ENCODE results near the gene FOSL1. TPM values are rescaled to one million over a fixed set of nuclear protein-coding genes. Genes with fewer than 3 reads are reported as not detected.

Gene FOSL1
- total and polyA plus RNA-seq, 2 of the 13 experiments (the other 11 are each of a cell fraction or from before 2014, with no cell fraction given) = 4.0 to 4.1 TPM

DNA sequence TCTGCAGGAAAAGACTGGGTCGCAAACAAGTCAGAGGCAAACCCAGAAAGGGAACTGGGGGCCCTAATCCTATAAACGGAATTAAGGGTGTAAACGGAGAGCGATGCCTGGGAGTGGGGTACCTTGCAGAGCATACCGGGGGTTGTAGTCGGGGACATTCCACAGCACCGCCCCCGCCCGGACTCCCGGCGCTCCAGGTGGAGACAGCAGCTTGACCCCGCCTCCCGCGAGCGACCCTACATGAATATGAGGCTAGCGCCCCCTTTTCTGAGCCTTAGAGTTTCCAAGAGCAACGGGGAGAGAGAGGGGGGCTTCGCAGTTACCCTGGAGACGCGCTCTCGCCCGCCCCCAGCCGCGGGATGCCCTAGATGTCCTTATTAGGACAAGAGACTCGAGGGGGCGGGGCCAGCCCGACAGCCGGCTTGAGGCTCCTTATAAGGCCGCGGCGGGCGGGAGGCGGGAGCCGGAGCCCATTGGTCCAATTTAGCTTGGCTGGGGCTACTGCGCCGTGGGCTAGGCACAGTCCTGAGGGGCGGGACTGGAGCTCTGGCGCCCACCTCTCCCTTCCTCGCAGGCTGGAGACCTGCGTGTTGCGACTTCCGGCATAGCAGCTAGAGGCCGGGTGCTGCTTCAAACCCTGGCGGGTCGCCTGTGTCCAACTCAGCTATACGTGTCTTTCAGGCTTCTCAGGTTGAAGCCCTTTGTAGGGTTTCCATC lies 40.9 kb downstream of the FOSL1 start (continued):
- TF ChIP-seq, protein P1, sequence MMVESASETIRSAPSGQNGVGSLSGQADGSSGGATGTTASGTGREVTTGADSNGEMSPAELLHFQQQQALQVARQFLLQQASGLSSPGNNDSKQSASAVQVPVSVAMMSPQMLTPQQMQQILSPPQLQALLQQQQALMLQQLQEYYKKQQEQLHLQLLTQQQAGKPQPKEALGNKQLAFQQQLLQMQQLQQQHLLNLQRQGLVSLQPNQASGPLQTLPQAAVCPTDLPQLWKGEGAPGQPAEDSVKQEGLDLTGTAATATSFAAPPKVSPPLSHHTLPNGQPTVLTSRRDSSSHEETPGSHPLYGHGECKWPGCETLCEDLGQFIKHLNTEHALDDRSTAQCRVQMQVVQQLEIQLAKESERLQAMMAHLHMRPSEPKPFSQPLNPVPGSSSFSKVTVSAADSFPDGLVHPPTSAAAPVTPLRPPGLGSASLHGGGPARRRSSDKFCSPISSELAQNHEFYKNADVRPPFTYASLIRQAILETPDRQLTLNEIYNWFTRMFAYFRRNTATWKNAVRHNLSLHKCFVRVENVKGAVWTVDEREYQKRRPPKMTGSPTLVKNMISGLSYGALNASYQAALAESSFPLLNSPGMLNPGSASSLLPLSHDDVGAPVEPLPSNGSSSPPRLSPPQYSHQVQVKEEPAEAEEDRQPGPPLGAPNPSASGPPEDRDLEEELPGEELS (CRISPR knock-in tag; IDR thresholded peaks at IDR 0.05) = no peak
- TF ChIP-seq ZNF326 (CRISPR knock-in tag; IDR thresholded peaks at IDR 0.05; ENCODE audit: borderline replicate concordance) = no peak
- TF ChIP-seq, protein P2, sequence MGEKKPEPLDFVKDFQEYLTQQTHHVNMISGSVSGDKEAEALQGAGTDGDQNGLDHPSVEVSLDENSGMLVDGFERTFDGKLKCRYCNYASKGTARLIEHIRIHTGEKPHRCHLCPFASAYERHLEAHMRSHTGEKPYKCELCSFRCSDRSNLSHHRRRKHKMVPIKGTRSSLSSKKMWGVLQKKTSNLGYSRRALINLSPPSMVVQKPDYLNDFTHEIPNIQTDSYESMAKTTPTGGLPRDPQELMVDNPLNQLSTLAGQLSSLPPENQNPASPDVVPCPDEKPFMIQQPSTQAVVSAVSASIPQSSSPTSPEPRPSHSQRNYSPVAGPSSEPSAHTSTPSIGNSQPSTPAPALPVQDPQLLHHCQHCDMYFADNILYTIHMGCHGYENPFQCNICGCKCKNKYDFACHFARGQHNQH (CRISPR knock-in tag; IDR thresholded peaks at IDR 0.05) = 0 out of 2 replicates have a peak, but pooled peaks have one; percentile 32
- TF ChIP-seq, protein P3, sequence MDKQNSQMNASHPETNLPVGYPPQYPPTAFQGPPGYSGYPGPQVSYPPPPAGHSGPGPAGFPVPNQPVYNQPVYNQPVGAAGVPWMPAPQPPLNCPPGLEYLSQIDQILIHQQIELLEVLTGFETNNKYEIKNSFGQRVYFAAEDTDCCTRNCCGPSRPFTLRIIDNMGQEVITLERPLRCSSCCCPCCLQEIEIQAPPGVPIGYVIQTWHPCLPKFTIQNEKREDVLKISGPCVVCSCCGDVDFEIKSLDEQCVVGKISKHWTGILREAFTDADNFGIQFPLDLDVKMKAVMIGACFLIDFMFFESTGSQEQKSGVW (CRISPR knock-in tag; IDR thresholded peaks at IDR 0.05; ENCODE audit: borderline replicate concordance) = no peak
- TF ChIP-seq PRMT3 (CRISPR knock-in tag; IDR thresholded peaks at IDR 0.05; ENCODE audit: borderline replicate concordance, low read depth) = peak; percentile 41; the same call in 1 of the 2 replicates
- no peak for TF ChIP-seq ZFP36L1 (CRISPR knock-in tag; IDR thresholded peaks at IDR 0.05)
- TF ChIP-seq NR2C2 (CRISPR knock-in tag; IDR thresholded peaks at IDR 0.05; ENCODE audit: borderline replicate concordance) = no peak
- TF ChIP-seq, protein P4, sequence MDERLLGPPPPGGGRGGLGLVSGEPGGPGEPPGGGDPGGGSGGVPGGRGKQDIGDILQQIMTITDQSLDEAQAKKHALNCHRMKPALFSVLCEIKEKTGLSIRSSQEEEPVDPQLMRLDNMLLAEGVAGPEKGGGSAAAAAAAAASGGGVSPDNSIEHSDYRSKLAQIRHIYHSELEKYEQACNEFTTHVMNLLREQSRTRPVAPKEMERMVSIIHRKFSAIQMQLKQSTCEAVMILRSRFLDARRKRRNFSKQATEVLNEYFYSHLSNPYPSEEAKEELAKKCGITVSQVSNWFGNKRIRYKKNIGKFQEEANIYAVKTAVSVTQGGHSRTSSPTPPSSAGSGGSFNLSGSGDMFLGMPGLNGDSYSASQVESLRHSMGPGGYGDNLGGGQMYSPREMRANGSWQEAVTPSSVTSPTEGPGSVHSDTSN (CRISPR knock-in tag; IDR thresholded peaks at IDR 0.05) = no peak
- TF ChIP-seq RXRB (CRISPR knock-in tag; IDR thresholded peaks at IDR 0.05; ENCODE audit: borderline replicate concordance) = no peak
- no peak for TF ChIP-seq KLF15 (CRISPR knock-in tag; IDR thresholded peaks at IDR 0.05; ENCODE audit: borderline replicate concordance)
- no peak for TF ChIP-seq GABPA (IDR thresholded peaks at IDR 0.05; ENCODE audit: low read depth, low read length)
- peak; percentile 85 for TF ChIP-seq GABPA (CRISPR knock-in tag; IDR thresholded peaks at IDR 0.05; ENCODE audit: low read depth)
- TF ChIP-seq KLF6 (CRISPR knock-in tag; IDR thresholded peaks at IDR 0.05) = no peak
- no peak for TF ChIP-seq NFRKB (IDR thresholded peaks at IDR 0.05)
- TF ChIP-seq SRSF1 (optimal IDR thresholded peaks at IDR 0.05; ENCODE audit: low read depth, low read length) = no peak
- no peak for TF ChIP-seq WIZ (CRISPR knock-in tag; IDR thresholded peaks at IDR 0.05)
- TF ChIP-seq HES4 (CRISPR knock-in tag; IDR thresholded peaks at IDR 0.05; ENCODE audit: borderline replicate concordance) = no peak
- TF ChIP-seq CBFB (CRISPR knock-in tag; IDR thresholded peaks at IDR 0.05) = no peak
- TF ChIP-seq, protein P5, sequence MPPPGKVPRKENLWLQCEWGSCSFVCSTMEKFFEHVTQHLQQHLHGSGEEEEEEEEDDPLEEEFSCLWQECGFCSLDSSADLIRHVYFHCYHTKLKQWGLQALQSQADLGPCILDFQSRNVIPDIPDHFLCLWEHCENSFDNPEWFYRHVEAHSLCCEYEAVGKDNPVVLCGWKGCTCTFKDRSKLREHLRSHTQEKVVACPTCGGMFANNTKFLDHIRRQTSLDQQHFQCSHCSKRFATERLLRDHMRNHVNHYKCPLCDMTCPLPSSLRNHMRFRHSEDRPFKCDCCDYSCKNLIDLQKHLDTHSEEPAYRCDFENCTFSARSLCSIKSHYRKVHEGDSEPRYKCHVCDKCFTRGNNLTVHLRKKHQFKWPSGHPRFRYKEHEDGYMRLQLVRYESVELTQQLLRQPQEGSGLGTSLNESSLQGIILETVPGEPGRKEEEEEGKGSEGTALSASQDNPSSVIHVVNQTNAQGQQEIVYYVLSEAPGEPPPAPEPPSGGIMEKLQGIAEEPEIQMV (CRISPR knock-in tag; IDR thresholded peaks at IDR 0.05; ENCODE audit: low read depth) = 0 out of 2 replicates have a peak, but pooled peaks have one; percentile 18
- TF ChIP-seq, protein P6, sequence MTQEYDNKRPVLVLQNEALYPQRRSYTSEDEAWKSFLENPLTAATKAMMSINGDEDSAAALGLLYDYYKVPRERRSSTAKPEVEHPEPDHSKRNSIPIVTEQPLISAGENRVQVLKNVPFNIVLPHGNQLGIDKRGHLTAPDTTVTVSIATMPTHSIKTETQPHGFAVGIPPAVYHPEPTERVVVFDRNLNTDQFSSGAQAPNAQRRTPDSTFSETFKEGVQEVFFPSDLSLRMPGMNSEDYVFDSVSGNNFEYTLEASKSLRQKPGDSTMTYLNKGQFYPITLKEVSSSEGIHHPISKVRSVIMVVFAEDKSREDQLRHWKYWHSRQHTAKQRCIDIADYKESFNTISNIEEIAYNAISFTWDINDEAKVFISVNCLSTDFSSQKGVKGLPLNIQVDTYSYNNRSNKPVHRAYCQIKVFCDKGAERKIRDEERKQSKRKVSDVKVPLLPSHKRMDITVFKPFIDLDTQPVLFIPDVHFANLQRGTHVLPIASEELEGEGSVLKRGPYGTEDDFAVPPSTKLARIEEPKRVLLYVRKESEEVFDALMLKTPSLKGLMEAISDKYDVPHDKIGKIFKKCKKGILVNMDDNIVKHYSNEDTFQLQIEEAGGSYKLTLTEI (CRISPR knock-in tag; conservative IDR thresholded peaks at IDR 0.05) = no peak
- no peak for TF ChIP-seq DMAP1 (CRISPR knock-in tag; IDR thresholded peaks at IDR 0.05)
- TF ChIP-seq ZNF773 (CRISPR knock-in tag; IDR thresholded peaks at IDR 0.05; ENCODE audit: borderline replicate concordance) = no peak
